ENCODE measurements around the gene C21orf58.

Gene C21orf58

DNA sequence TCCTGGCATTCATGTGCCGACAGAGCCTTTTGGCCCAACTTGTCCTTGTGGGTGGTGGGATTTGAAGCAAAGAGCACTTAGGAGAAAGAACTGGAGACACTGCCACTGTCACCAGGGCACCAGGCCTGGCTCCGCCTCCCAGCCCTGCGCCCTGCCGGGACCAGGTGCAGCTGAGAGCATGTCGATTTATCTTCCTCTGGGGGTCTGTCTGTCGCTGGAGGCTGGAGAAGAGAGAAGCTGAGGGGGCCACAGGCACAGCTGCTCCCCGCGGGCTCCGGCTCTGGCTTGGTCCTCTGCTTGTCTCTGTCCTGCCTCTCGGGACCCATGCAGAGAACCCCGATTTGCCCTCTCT, 28.5 kb upstream of the C21orf58 start:
- DNase-seq, result no peak

DNA sequence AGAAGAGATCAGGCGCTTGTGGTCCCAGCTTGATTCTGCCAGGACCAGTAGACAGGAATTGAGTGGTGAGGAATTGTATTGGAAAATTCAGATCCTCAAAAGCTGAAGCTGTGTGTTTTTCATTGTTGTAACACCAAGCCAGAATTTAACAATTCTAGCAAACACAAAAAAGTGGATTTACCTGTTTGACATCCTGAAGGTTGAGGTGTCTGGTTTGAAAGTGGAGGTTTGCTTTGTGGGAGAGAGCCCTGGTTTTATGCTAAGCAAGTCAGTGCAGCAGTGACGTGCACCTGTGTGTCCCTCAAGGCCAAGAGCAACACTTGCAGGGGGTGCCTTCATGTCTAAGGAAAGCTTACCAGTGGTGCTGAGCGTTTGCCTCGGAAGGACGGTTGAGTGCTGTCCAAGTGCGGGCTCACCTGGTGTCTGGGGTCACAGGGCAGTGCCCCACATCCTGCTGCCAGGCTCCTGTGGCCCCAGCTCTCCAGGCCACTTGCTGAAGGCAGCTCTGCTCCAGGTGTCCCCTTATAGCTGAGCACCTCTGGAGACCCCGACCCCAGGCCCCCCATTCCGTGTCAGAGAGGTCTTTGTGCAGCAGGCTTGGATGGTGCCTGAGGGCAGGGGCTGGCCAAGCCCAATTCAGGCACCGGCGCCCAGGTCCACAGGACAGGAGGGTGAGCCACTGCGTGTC, 27.9 kb upstream of the C21orf58 start:
- DNase-seq, result no peak

DNA sequence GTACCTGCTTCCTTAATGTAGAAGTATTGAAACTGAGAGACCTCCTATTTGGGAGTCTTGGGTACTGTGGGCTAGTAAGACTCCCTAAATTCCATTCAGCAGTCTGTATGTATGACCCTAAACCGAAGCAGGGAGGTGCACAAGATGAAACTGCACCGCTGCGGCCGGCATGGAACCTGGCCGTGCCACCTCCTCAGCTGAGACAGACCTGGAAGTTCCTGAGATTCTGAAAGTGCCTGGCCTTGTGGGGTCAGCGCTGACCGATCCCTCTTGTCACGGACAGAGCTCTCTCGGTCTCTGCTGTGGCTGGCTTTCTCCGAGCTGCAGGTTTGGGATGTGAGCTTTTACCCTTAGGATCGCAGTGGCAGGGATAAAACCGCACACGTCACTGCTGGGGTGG, 27.3 kb upstream of the C21orf58 start:
- no peak for DNase-seq

DNA sequence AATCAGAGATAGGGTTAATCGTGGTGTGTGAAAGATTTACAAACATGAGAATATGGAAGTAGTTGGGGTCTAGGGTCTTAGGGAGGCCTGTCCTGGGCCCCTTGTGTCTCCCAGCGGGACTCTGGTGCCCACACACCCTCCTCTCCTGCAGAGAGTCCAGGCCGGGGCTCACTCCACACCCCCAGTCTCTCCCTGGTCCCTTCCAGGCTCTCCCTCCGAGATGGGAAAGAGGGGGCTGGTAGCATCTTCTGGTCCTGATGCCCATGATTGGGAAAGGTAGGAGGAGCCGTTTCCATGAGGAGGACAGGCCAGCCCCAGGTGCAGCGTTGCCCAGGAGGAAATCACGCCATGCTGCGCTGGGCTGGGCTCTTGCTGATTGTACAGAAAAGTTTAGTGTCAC, 26.9 kb upstream of the C21orf58 start:
- DNase-seq, result no peak

DNA sequence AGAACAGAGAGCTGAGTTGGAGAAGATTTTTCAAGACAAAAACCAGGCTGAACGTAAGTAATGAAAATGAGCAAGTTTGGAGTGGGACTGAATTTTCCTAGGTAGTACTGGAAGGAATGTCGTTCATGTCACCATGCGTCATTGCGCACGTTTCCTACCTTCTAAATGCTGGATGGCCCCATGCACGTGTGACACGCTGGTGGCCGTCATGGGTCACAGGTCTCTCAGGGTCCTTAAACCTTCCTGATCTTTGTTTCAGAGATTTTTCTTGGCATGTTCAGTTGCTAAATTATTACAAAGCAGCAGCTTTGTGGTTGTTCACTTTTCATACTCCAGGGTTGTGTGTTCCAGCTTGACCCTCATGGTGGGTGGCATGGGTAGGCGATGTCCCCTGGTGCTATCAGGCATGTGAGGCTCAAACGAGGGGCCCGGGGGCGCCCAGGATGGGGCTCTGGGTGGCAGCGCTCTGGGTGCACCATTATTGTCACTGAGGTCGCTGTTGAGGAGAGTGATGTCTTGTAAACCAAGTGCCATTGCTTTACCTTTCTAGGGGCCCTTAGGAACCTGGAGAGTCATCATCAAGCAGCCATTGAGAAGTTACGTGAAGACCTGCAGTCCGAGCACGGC, 25.6 kb upstream of the C21orf58 start:
- DNase-seq, result no peak

DNA sequence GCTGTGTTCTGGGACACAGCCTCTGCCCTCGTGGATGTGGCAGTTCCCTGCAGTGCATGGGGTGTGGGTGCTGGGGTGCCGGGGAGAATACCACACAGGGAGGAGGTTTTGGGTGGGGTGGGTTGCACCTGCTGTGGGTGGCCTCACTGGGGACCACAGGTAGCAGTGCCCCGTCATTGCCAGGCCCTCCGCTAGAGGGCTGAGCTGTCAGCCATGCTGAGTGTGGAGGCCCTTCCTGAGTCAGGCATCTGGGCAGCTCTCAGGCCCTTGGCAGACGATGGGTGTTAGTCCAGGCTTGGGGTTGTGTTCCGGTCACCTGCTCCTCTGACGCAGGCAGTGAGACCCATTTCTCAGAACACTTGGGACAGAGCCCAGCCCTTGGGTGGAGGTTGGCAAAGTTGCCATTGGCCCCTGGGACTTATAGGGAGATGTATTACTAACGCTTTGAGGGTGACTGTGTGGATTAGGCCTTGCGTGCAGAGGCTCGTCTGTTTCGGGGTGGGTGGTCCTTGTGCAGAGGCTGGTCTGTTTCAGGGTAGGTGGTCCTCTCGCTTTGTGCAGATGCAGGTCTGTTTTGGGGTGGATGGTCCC, 24.2 kb upstream of the C21orf58 start:
- no peak for DNase-seq

DNA sequence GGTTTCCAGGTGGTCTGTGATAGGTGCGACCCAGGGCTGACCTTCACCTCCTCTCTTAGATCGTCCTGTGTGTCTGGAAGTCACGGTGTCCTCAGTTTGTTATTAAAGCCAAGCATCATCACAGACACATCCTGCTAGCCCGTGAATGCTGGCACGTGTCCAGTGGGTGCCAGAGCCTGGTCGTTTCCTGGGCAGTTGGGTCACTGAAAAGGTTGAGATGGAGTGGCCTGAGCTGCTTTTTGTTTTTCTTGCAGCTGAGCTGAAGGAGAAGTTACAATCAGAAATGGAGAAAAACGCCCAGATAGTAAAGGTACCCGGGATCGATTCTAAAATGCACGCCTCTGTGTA, 23.5 kb upstream of the C21orf58 start:
- DNase-seq, result no peak

DNA sequence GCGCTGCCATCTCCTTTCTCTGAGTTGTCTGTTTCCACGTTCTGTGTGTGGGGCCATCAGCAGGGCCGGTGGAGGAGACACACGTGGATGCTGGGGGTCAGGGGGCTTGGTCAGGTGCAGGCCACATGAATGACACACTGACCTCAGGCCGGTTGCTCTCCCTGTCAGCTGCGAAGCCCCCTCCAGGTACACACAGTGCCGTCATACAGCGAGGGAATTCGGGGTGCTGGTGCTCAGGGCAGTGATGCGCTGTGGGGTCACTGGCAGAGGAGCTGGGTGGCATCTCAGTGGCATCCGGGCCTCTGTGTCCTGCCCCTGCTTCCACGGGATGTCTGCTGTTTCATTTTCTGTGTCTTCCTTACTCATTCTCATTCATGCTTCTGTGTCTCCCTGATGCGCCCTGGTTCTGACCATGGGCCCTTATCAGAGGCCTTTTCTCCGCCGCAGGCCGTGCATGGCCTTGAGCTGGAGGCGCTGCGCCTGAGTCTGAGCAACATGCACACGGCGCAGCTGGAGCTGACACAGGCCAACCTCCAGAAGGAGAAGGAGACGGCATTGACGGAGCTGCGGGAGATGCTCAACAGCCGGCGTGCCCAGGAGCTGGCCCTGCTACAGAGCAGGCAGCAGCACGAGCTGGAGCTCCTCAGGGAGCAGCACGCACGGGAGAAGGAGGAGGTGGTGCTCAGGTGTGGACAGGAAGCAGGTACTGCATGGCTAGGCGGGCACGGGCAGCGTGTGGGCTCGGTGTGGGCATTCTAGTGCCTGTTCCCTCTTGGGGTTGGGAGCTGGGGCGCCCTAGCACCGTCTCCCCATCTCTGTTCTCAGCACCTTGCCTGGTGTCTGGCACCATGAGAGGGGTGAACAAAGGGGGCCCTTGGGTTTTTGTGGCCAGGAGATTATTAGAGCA, 22.9 kb upstream of the C21orf58 start:
- no peak for DNase-seq

DNA sequence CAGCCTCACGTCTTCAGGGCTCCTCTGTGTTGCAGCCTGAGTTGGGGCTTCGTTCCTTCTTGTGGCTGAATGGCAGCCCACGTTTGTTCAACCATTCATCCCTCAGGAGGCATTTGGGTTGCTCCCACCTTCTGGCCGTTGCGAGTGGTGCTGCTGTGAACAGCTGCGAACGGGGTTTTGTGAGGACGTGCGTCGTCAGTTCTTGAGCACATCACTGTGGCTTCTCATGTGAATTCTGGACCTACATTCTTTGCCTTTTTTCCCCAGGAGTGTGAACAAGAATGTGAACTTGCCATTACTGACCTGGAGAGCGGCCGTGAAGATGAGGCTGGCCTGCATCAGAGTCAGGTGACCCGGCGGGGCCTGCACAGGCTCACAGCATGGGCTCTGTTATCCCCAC, 22.2 kb upstream of the C21orf58 start:
- DNase-seq, result no peak

DNA sequence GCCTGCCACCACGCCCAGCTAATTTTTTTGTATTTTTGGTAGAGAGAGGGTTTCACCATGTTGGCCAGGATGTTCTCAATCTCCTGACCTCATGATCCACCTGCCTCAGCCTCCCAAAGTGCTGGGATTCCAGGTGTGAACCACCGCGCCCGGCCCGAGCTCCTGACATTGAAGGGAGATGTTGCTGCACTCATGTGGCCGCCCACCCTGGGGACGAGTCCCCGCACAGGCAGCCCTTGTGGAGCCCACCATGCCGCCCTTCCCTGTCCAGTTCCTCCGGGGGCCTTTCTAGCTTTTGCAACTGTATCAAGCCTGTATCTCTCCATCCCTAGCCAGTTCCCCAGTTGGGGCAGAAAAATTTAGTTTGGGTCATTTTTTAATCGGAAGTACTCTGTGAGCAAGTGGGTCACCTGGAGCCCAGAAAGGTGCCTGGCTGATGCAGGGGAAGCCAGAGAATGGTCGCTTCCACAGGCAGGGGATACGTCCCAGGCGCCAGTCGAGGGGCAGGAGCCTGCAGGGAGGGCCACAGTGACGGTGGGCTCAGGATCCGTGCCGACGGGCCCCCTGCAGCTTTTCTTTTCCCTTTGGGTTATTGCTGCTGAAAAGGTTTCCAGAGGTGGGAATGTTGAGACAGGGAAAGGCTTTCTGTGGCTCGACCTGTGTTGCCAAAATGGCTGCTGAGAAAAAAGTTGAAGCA, 20.7 kb upstream of the C21orf58 start:
- DNase-seq, result no peak

DNA sequence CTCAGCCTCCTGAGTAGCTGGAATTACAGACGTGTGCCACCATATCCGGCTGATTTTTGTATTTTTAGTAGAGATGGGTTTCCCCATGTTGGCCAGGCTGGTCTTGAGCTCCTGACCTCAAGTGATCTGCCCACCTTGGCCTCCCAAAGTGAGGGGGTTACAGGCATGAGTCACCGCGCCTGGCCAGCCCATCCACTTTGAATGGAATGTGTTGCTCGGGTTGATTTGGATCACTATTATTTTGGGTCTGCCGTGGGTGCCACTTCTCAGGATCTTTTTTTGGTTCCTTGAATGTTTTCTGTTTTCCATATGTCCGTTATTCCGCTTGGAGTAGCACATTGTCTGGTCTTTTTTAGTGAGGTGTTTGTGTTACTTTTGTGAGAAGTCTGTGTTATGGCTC, 17.3 kb upstream of the C21orf58 start:
- DNase-seq, result no peak

DNA sequence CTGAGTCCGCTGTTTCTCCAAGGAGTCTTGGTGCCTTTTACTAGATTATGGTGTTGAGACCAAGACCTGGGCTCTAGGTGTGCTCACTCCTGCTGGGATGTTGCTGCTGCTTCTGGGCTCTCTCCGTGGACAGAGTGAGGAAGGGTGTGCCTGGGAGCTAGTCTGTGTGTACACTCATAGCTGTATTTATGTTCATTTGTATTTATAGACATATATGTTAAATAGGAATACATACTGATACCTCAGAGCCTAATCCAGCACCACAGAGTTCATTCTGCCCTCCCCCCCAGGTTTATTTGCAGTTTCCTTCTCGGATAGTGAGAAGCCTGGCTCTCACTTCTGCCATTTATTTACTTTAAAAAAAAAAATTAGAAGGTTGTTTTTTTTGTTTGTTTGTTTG, 12.9 kb upstream of the C21orf58 start:
- no peak for DNase-seq

DNA sequence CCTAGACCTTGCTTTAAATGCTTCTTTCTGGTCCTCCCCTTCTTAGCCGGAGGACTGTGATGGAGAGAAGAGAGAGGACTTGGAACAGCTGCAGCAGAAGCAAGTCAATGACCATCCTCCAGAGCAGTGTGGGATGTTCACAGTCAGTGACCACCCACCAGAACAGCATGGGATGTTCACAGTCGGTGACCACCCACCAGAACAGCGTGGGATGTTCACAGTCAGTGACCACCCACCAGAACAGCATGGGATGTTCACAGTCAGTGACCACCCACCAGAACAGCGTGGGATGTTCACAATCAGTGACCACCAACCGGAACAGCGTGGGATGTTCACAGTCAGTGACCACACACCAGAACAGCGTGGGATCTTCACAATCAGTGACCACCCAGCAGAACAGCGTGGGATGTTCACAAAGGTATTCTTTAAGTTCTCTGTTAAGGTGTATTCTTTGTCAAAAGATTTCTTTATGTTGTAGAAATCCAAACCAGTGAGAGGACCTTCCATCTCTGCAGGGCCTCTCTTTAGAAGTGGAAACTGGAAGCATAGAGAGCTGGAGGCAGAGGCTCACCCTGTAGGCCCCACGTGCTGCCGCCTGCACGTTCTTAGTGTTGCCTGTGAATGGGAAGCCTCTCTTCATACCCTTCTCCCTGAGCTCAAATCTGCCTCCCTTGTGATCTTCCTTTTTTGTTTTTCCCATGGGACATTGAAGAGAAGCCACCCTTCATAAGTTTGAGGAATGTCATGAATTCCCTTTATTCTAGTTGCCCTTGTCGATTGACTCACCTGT, 10.9 kb upstream of the C21orf58 start:
- DNase-seq, result no peak

DNA sequence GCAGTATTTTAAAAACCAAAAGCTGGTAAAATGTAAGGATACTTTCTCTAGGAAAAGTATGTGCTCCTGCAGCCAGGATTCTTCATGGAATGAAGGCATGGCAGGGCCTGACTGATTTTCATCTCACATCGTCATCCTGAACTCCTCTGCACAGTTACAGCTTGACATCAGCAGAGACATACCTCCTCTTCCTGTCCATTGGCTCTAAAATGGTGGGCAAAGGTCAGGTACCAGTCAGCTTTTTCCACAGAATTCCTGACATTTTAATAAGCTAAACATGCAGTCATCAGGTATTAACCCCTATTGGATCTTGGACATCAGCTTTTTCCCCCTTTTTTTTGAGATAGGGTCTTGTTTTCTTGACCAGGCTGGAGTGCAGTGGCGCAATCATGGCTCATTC, 6.1 kb upstream of the C21orf58 start:
- DNase-seq, result no peak

DNA sequence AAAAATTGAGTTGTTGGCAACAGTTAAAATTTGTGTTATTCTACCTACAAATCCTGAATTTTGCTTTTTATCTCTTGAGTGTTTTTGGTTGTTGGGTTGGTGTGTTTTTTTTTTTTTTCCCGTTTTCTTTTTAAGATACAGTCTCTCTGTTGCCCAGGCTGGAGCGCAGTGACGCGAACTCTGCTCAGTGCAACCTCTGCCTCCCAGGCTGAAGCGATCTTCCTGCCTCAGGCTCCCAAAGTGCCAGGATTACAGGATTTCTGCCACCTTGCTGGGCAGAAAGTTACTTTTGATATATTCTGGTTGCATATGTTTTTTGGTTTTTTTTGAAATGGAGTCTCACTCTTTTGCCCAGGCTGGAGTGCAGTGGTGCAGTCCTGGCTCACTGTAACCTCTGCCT, 4.5 kb upstream of the C21orf58 start:
- DNase-seq, result no peak

DNA sequence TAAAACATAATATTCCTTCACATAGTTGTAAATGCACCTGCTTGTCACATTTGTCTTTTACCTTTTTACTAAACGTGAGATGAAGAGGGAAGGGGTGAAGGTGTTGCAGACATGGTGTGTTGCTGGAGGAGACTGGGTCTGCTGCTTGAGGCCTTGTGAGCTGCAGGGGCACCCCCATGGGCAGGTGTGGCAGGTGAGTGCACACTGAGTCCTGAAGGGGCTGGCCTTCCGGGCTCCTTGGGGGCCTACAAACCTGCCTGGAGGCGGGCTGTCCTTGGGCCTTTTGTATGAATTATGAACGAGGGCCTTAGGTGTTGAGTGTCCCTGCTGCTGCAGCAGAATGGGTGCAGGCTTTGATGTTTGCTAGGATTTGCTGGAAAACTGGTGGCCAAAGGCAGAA, 4.0 kb upstream of the C21orf58 start:
- no peak for DNase-seq

DNA sequence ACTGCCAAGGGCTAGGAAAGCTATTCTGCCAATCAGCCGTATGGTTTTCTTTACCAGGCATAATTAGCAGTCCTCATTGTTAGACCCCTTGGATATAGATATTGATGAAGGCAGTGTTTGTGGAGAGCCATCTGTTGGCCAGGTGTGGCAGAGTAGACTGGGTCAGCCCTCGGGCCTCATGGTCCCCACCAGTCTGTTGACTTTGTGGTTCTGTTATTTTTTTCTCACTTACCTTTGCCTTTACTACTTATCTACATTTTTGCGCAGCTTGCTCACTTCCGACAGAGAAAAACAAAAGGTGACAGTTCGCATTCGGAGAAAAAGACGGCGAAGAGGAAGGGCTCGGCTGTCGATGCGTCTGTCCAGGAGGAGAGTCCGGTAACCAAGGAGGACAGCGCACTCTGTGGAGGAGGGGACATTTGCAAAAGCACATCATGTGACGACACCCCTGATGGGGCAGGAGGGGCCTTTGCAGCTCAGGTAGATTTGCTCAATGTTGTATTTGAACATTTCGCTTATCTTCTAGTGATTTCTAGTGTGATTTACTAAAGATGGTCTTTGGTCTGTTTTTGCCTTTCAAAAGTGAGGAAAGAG, 2.5 kb upstream of the C21orf58 start:
- no peak for DNase-seq

DNA sequence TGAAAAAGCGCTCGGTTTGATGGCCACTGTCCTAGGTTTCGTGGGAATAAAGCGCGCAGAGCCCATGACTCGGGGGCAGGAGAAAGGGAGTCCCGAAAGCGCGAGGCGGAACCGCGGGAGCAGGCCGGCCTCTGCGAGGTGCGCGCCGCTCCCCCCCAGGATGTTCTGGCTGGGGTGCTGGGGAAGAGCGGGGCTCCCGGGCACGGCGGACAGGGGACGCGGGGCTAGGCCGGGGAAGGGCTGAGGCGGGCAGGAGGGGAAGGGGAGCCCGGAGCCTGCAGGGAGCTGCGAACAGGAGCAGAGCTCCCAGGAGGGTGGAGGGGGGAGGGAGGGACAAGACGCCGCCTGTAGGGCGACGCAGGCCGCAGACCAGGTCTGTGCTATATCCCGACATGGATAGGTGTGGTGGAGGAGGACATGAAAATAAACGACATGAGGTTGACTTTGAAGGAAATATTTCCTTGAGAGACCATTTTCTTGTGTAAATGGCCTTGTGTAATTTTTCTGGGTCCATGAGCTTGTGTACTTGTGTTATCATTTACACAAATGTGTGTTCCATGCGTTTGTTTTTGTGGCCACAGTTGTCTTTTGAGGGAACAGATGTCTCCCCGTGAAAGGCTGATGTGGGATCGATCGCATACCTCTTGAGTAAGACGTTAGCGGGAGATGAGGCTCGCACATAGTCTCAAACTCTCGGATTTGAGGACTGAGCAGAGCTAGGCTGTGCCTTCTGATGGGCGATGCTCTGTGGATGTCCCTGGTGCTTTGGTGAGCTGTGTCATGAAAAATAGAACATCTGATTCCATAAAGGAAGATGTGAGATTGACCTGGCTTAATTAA, 1.6 kb upstream of the C21orf58 start:
- no peak for DNase-seq

DNA sequence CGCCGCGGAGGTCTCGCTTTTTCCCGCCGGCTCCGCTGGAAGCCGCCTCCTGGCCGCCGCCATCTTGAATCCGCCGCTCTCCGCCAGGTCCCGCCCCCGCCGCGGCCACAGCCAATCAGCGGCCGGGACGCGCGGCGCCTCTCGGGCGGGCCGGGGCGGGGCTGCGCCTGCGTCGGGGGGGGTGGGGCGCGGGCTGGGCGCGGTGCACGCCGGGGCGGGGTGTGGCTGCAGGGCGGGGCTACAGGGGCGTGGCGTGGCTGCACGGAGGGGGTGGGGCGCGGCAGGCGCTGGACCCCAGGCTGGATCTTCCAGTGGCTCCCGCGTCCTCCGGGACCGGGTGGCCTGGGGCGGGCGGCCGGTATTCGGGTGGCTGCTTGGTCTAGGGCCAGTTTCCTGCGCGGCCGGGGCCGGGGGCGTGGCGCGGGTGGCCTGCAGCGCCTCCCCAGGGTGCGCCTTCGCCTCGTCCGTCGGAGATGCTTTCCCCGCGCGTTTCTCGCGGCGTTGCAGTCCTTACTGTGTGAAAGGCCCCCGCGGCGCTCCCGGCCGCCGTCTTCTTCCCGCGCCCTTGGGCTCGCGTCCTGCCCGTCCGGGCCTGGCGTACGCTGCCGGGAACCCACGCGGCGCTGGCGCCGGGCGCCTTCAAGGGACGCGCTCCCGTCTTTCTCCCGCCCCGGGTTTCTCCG, 861 bp upstream of the C21orf58 start:
- DNase-seq, result peak in 1 of 2 experiments; percentile 11

DNA sequence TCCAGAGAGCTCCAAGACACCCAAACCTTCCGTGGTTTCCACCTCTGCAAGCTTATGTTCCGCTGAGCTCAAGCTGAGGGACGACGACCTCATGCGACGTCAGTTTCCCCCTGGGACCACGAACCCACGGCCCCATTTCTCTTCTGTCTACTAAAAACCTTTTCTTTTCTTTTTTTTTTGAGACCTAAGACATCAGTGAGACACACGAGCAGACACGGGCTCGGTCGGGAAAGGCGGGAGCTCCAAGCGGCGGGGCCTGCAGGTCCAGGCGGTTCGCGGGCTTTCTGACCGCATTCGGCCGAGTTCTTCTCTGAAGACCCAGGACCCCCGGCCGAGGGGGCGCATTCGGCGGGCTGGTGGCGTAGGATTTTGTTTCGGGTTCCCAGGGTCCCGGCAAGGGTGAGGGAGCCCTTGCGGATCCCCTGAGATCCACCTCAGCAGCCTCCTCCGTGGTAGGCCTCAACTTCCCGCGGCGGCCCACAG, 402 bp downstream of the C21orf58 start:
- DNase-seq, result no peak

Measured in cerebellar nuclear complex (tissue), 1 donor.